Measurements from ENCODE around the gene AGTRAP. TPM values are rescaled to one million over a fixed set of nuclear protein-coding genes. Genes with fewer than 3 reads are reported as not detected.

AGTRAP gene
- total and polyA plus RNA-seq, 2 of the 4 experiments (the other 2 are of a cell fraction), result 21.5 to 57.7 TPM

DNA sequence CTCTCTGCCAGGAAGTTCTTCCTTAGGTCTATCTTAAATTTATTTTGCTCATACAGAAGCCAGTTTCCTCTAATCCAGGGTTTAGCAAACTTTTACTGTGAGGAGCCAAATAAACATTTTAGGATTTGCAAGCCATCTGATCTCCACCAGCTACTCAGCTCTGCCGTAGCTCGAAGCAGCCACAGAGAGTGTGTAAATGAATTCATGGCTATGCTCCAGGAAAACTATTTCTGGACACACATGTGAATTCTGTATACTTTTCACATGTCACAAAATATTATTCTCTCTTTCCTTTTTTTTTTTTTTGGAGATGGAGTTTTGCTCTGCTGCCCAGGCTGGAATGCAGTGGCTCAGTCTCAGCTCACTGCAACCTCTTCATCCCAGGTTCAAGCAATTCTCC is 13.4 kb upstream of the AGTRAP start:
- Histone ChIP-seq H3K56ac (ENCODE audit: extremely low read depth, insufficient read depth, low read length) (no peak overlapping the region), H3K23ac (ENCODE audit: low read depth, low read length) (no peak overlapping the region), H4K5ac (ENCODE audit: low read depth, low read length) (no peak overlapping the region), H3K9me1 (ENCODE audit: insufficient read depth, low read length) (no peaks in the 10 kb centered on the region), H3K79me1 (ENCODE audit: low read depth in 1 of 2, low read length in 2 of 2) (no peaks in the 10 kb centered on the region), H3K9me3 (ENCODE audit: control insufficient read depth, insufficient read depth, low read length) (no peaks in the 10 kb centered on the region), H3K27ac (ENCODE audit: insufficient read depth, low read length) (no peak overlapping the region), H3K4me2 (ENCODE audit: low read depth, low read length) (no peak overlapping the region), H2BK120ac (ENCODE audit: low read depth, low read length) (no peak overlapping the region), H4K91ac (ENCODE audit: insufficient read depth, low read depth, low read length) (no peak overlapping the region), H2AK9ac (replicated peaks; ENCODE audit: low read depth, low read length, poor library complexity) (no peak overlapping the region), H3K4ac (ENCODE audit: low read depth, low read length) (no peak overlapping the region), H3K27me3 (ENCODE audit: control insufficient read depth, insufficient read depth, low read length) (peaks cover 16% of the 10 kb centered on the region), H3K4me1 (ENCODE audit: control insufficient read depth, insufficient read depth, low read length) (no peaks in the 10 kb centered on the region), H3K14ac (replicated peaks; ENCODE audit: low read depth, low read length) (no peak overlapping the region), H4K20me1 (ENCODE audit: insufficient read depth, low read length) (no peaks in the 10 kb centered on the region), H3K4me3 (ENCODE audit: insufficient read depth, low read depth, low read length) (no peak overlapping the region), H4K8ac (ENCODE audit: low read depth in 2 of 2, low read length in 2 of 2) (no peak overlapping the region), H2AK5ac (ENCODE audit: low read depth, low read length) (no peak overlapping the region), H2BK20ac (ENCODE audit: low read depth, low read length) (no peak overlapping the region), H2BK15ac (ENCODE audit: low read depth, low read length) (no peak overlapping the region), H2AFZ (replicated peaks; ENCODE audit: low read length, poor library complexity) (no peak overlapping the region), H2BK5ac (ENCODE audit: low read depth, low read length, poor library complexity, severe bottlenecking) (no peak overlapping the region), H3K36me3 (ENCODE audit: control insufficient read depth, insufficient read depth, low read length) (no peaks in the 10 kb centered on the region), H3K9ac (ENCODE audit: low read depth, low read length) (no peak overlapping the region), H3K18ac (ENCODE audit: low read depth, low read length) (no peak overlapping the region)
- ChIA-PET CTCF (interaction anchor here (0.7 kb wide), 2 partner anchors 58 to 84 kb away, joined by 3 read pairs; partner anchors contain the start of gene FBXO6), POLR2A (ENCODE audit: unreplicated experiment) (no interaction called here)
- no peak for DNase-seq
- no CpG with 5 or more reads among the region's 2 CpGs for WGBS, 2 experiments (ENCODE audit: extremely low coverage in 2 of 2, insufficient read length in 1 of 2)
- intact Hi-C loops (cut with micrococcal nuclease), result no loop called here
- dilution Hi-C loops (cut with HindIII; ENCODE audit: low sequenced_read_pairs, unreplicated experiment), result no loop called here
- in situ Hi-C loops (cut with MboI; ENCODE audit: low sequenced_read_pairs), result no loop called here
- TF ChIP-seq MAZ (IDR thresholded peaks at IDR 0.05; ENCODE audit: borderline replicate concordance, low read depth, low read length) (no peak), RAD21 (IDR thresholded peaks at IDR 0.05; ENCODE audit: low read length) (no peak), MXI1 (IDR thresholded peaks at IDR 0.05; ENCODE audit: borderline replicate concordance, low read depth, low read length) (no peak), FOS (IDR thresholded peaks at IDR 0.05; ENCODE audit: low read depth, low read length) (no peak), SMC3 (IDR thresholded peaks at IDR 0.05; ENCODE audit: low read depth, low read length) (no peak), NFE2L2 (IDR thresholded peaks at IDR 0.05; ENCODE audit: low read depth, low read length) (no peak), BHLHE40 (IDR thresholded peaks at IDR 0.05; ENCODE audit: low read depth, low read length) (no peak), RCOR1 (IDR thresholded peaks at IDR 0.05; ENCODE audit: insufficient replicate concordance, low read length) (no peak), CHD1 (IDR thresholded peaks at IDR 0.05; ENCODE audit: low read depth, low read length) (no peak), POLR2A (IDR thresholded peaks at IDR 0.05; ENCODE audit: low read depth, low read length) (no peak), ELK1 (IDR thresholded peaks at IDR 0.05; ENCODE audit: borderline replicate concordance, low read depth, low read length) (no peak), CEBPB (IDR thresholded peaks at IDR 0.05; ENCODE audit: low read depth, low read length) (no peak), RFX5 (IDR thresholded peaks at IDR 0.05; ENCODE audit: low read depth, low read length) (no peak), MAFK (IDR thresholded peaks at IDR 0.05; ENCODE audit: low read depth, low read length) (no peak)
- TF ChIP-seq, protein P1, sequence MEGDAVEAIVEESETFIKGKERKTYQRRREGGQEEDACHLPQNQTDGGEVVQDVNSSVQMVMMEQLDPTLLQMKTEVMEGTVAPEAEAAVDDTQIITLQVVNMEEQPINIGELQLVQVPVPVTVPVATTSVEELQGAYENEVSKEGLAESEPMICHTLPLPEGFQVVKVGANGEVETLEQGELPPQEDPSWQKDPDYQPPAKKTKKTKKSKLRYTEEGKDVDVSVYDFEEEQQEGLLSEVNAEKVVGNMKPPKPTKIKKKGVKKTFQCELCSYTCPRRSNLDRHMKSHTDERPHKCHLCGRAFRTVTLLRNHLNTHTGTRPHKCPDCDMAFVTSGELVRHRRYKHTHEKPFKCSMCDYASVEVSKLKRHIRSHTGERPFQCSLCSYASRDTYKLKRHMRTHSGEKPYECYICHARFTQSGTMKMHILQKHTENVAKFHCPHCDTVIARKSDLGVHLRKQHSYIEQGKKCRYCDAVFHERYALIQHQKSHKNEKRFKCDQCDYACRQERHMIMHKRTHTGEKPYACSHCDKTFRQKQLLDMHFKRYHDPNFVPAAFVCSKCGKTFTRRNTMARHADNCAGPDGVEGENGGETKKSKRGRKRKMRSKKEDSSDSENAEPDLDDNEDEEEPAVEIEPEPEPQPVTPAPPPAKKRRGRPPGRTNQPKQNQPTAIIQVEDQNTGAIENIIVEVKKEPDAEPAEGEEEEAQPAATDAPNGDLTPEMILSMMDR (conservative IDR thresholded peaks at IDR 0.05; ENCODE audit: low read depth, low read length), result no peak
- TF ChIP-seq, protein P2, sequence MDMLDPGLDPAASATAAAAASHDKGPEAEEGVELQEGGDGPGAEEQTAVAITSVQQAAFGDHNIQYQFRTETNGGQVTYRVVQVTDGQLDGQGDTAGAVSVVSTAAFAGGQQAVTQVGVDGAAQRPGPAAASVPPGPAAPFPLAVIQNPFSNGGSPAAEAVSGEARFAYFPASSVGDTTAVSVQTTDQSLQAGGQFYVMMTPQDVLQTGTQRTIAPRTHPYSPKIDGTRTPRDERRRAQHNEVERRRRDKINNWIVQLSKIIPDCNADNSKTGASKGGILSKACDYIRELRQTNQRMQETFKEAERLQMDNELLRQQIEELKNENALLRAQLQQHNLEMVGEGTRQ (IDR thresholded peaks at IDR 0.05; ENCODE audit: low read depth, low read length), result no peak
- BruUV-seq (replicated peaks), result no TSS peak
- no peak for ATAC-seq (ENCODE audit: low read depth)

Data from IMR-90 (cell line).